D341Med (cell line): ENCODE data around the gene ADAT3.
A peak's percentile ranks its signal among the peaks of the same experiment; 100 is the strongest.
"Not testable (repeated sequence)": the region's sequence is repeated elsewhere in the genome, so short reads cannot be mapped to it uniquely, and the experiment has no call there.

Source experiments
- DNase-seq: peaks from one replicate; pipeline ENCODE4 v3.0.0; 2012; ENCODE audit warnings: low spot score

The ADAT3 gene

GRCh38 chr19:1866693-1867348 is 38.4 kb upstream of the ADAT3 start:
- DNase-seq = no peak

GRCh38 chr19:1867349-1867724 is 37.9 kb upstream of the ADAT3 start:
- no peak for DNase-seq

GRCh38 chr19:1868971-1869370 is 36.2 kb upstream of the ADAT3 start:
- DNase-seq = no peak

- DNase-seq = no peak
Measured at GRCh38 chr19:1871140-1871597, 34.0 kb upstream of the ADAT3 start.

- DNase-seq = no peak
Measured at GRCh38 chr19:1871630-1872029, 33.6 kb upstream of the ADAT3 start.

GRCh38 chr19:1872807-1873523 is 32.2 kb upstream of the ADAT3 start:
- DNase-seq = no peak

- DNase-seq = no peak
Measured at GRCh38 chr19:1873524-1874473, 31.4 kb upstream of the ADAT3 start.

- DNase-seq = no peak
Measured at GRCh38 chr19:1874554-1875185, 30.5 kb upstream of the ADAT3 start.

GRCh38 chr19:1875265-1875645 is 29.9 kb upstream of the ADAT3 start:
- not testable (repeated sequence) for DNase-seq

- peak; percentile 94 for DNase-seq
Measured at GRCh38 chr19:1875646-1876495, 29.3 kb upstream of the ADAT3 start.

- not testable (repeated sequence) for DNase-seq
Measured at GRCh38 chr19:1876496-1877279, 28.5 kb upstream of the ADAT3 start.

- DNase-seq = not testable (repeated sequence)
Measured at GRCh38 chr19:1877280-1877660, 27.9 kb upstream of the ADAT3 start.

GRCh38 chr19:1878583-1878982 is 26.6 kb upstream of the ADAT3 start:
- DNase-seq = not testable (repeated sequence)

- not testable (repeated sequence) for DNase-seq
Measured at GRCh38 chr19:1879982-1880381, 25.2 kb upstream of the ADAT3 start.

GRCh38 chr19:1880611-1881392 is 24.4 kb upstream of the ADAT3 start:
- no peak for DNase-seq

GRCh38 chr19:1881393-1882088 is 23.7 kb upstream of the ADAT3 start:
- not testable (repeated sequence) for DNase-seq

GRCh38 chr19:1882089-1882785 is 23.0 kb upstream of the ADAT3 start:
- no peak for DNase-seq
